A673 (cell line): ENCODE measurements around the gene CR1.

ENCODE experiments used
- CTCF ChIP-seq: fragments of 300-800, 200-600 bp; sonication (generic); conservative IDR thresholded peaks from 2 replicates; pipeline ENCODE4 v1.5.1; 2017; ENCODE audit warnings: low read depth, mild to moderate bottlenecking, antibody characterized with exemption, low read length, moderate library complexity, mixed read lengths
- EZH2 ChIP-seq: fragments of 200-600 bp; sonication (generic); IDR thresholded peaks from 2 replicates; pipeline ENCODE4 v1.6.1; 2017; ENCODE audit warnings: borderline replicate concordance, low read depth, mild to moderate bottlenecking, mixed read lengths, antibody characterized with exemption, low read length; ENCODE audit not compliant: poor library complexity, severe bottlenecking

- TF ChIP-seq CTCF: no peak
- TF ChIP-seq EZH2: no peak
Observed at GRCh38 chr1:207658408-207658807, 162.5 kb downstream of the CR1 start.
